Stomach (tissue), 9 donors: Measurements from ENCODE around the gene IPCEF1. TPM values are rescaled to one million over a fixed set of nuclear protein-coding genes. Genes with fewer than 3 reads are reported as not detected.

ENCODE experiments used
- DNase-seq, 2 donors: peaks; one replicate each; pipeline versions ENCODE4 v3.0.0 to v3.0.0-alpha.2; 2013 to 2019
- H3K27ac ChIP-seq, 5 donors: fragments of 200-600 bp in 4 of 5; sonication (generic) in 4 of 5; one replicate each; pipeline ENCODE4 v1.5.1; 2013 to 2019; ENCODE audit warnings: mild to moderate bottlenecking in 1 of 5, moderate library complexity in 1 of 5
- H3K27me3 ChIP-seq, 3 donors: fragments of 200-600 bp; sonication (generic); one replicate each; pipeline ENCODE4 v1.5.1; 2017 to 2019; ENCODE audit warnings: mixed run types in 1 of 3
- H3K36me3 ChIP-seq, 4 donors: fragments of 200-600 bp; sonication (generic); 1 replicate in 3 of 4; 2 replicates in 1 of 4; pipeline ENCODE4 v1.5.1; 2016 to 2019
- H3K4me1 ChIP-seq, 4 donors: fragments of 200-600 bp; sonication (generic); one replicate each; pipeline ENCODE4 v1.5.1; 2016 to 2019
- H3K4me3 ChIP-seq, 4 donors: fragments of 200-600 bp; sonication (generic) in 3 of 4; one replicate each; pipeline ENCODE4 v1.5.1; 2016 to 2019; ENCODE audit warnings: mild to moderate bottlenecking in 1 of 4
- H3K9me3 ChIP-seq, 4 donors: fragments of 200-600 bp; sonication (generic); one replicate each; pipeline ENCODE4 v1.5.1; 2016 to 2019
- CTCF ChIP-seq, 7 experiments: fragments of 450-650 bp in 4 of 7; fragments of 200-600 bp in 3 of 7; sonication (generic) in 3 of 7; IDR thresholded peaks; one replicate each; pipeline ENCODE4 v1.5.1; 2016 to 2019; ENCODE audit warnings: antibody characterized with exemption in 7 of 7, control low read depth in 2 of 7, mild to moderate bottlenecking in 1 of 7
- EP300 ChIP-seq: sonication (generic); formaldehyde crosslinking; IDR thresholded peaks from one replicate; pipeline ENCODE4 v1.6.1; 2017; ENCODE audit warnings: antibody characterized with exemption
- POLR2A ChIP-seq, 4 donors: fragments of 450-650 bp; IDR thresholded peaks; one replicate each; pipeline ENCODE4 v1.6.1; 2016; ENCODE audit warnings: antibody characterized with exemption in 4 of 4, control low read depth in 2 of 4, mild to moderate bottlenecking in 1 of 4, moderate library complexity in 1 of 4
- POLR2AphosphoS5 ChIP-seq, 3 donors: sonication (generic); formaldehyde crosslinking; IDR thresholded peaks; one replicate each; pipeline ENCODE4 v1.6.1; 2016; ENCODE audit warnings: antibody characterized with exemption in 3 of 3
- WGBS, 5 donors: extraction: QIAGEN DNeasy Blood & Tissue Kit in 3 of 5; methylation state at CpG; one replicate each; pipeline versions ENCODE4 v1.1.5 to v1.1.7; 2013 to 2018; 5-methylcytosine and 5-hydroxymethylcytosine counted together
- intact Hi-C: fragments of 100-400 bp; cut with DNase I; formaldehyde crosslinking; loops from one replicate; pipeline ENCODE4 v1.15.1; 2023; ENCODE audit warnings: low total_unique reads
- polyA plus RNA-seq, 3 donors: library from polyadenylated mRNA; stranded (reverse); fragments of 200-250 nt; gene quantifications; one replicate each; pipeline ENCODE4 v1.2.3, GENCODE V29; 2013
- total RNA-seq, 5 donors: library from RNA; depleted of rRNA; stranded (reverse); fragments of >200 nt; gene quantifications; one replicate each; pipeline versions ENCODE4 v1.1.0 to v1.2.3, GENCODE V29; 2014 to 2016
- donor health status: healthy with polysubstance abuse.
- donor health status: Bipolar disorder and iron deficiency.
- donor health status: healthy.

IPCEF1 gene
- total and polyA plus RNA-seq, 8 donors, result under 0.01 to 47.1 (median 1.4) TPM; not detected in 2

- intact Hi-C loops, result no loop called here
- Histone ChIP-seq H3K27me3 (no peaks in the 10 kb centered on the region), H3K4me3 (no peak overlapping the region), H3K4me1 (peaks cover 0 to 14% (median 0%) of the 10 kb centered on the region in 4 donors), H3K36me3 (no peaks in the 10 kb centered on the region), H3K27ac (no peak overlapping the region), H3K9me3 (no peaks in the 10 kb centered on the region)
- DNase-seq, result no peak
- TF ChIP-seq POLR2AphosphoS5 (IDR thresholded peaks at IDR 0.05), result no peak
- 75 to 80% (median 76%) methylated on average over 4 of the region's 4 CpGs for WGBS, 5 donors
Measured at GRCh38 chr6:154359679-154360078, 3.1 kb upstream of the IPCEF1 start.

- Histone ChIP-seq H3K4me1 (peaks cover 0 to 18% (median 0%) of the 10 kb centered on the region in 4 donors), H3K27me3 (no peaks in the 10 kb centered on the region), H3K36me3 (no peaks in the 10 kb centered on the region), H3K4me3 (no peak overlapping the region), H3K27ac (no peak overlapping the region), H3K9me3 (no peaks in the 10 kb centered on the region)
- 47 to 60% (median 52%) methylated on average over 10 of the region's 10 CpGs for WGBS, 5 donors
- peak in 1 of 2 donors; percentile 46 for DNase-seq
- intact Hi-C loops, result no loop called here
- no peak for TF ChIP-seq EP300
- TF ChIP-seq POLR2A (IDR thresholded peaks at IDR 0.05), result no peak
- TF ChIP-seq CTCF (IDR thresholded peaks at IDR 0.05), result no peak
- TF ChIP-seq POLR2AphosphoS5 (IDR thresholded peaks at IDR 0.05), result no peak
Measured at GRCh38 chr6:154359161-154359574, 2.6 kb upstream of the IPCEF1 start.

GRCh38 chr6:154358019-154358545, 1.5 kb upstream of the IPCEF1 start:
- intact Hi-C loops, result no loop called here
- H3K4me3 ChIP-seq, result no peak overlapping the region
- WGBS, 5 donors, result 85 to 92% (median 89%) methylated on average over 5 of the region's 5 CpGs
- DNase-seq, result no peak
- H3K36me3 ChIP-seq, result no peaks in the 10 kb centered on the region
- TF ChIP-seq POLR2A (IDR thresholded peaks at IDR 0.05) (no peak), EP300 (no peak), CTCF (IDR thresholded peaks at IDR 0.05) (no peak), POLR2AphosphoS5 (IDR thresholded peaks at IDR 0.05) (no peak)
- no peaks in the 10 kb centered on the region for H3K27me3 ChIP-seq
- no peaks in the 10 kb centered on the region for H3K9me3 ChIP-seq
- H3K4me1 ChIP-seq, result peaks cover 0 to 18% (median 0%) of the 10 kb centered on the region in 4 donors
- H3K27ac ChIP-seq, result no peak overlapping the region

GRCh38 chr6:154356113-154356512, 490 bp downstream of the IPCEF1 start:
- intact Hi-C loops, result no loop called here
- Histone ChIP-seq H3K36me3 (no peaks in the 10 kb centered on the region), H3K27ac (peak overlapping the region in 3 of 5 donors; percentile 4 to 64 (median 41)), H3K9me3 (no peaks in the 10 kb centered on the region), H3K27me3 (no peaks in the 10 kb centered on the region), H3K4me1 (peaks cover 0 to 18% (median 0%) of the 10 kb centered on the region in 4 donors), H3K4me3 (no peak overlapping the region)
- 80 to 100% (median 91%) methylated on average over 2 of the region's 2 CpGs for WGBS, 5 donors
- TF ChIP-seq POLR2A (IDR thresholded peaks at IDR 0.05), result no peak
- DNase-seq, result no peak

GRCh38 chr6:154354265-154354777, 2.3 kb downstream of the IPCEF1 start:
- WGBS, 5 donors, result 81 to 93% (median 87%) methylated on average over 8 of the region's 8 CpGs
- no peak for DNase-seq
- H3K27ac ChIP-seq, result peak overlapping the region in 1 of 5 donors; percentile 64
- no peaks in the 10 kb centered on the region for H3K9me3 ChIP-seq
- H3K4me1 ChIP-seq, result peaks cover 0 to 18% (median 0%) of the 10 kb centered on the region in 4 donors
- H3K4me3 ChIP-seq, result no peak overlapping the region
- intact Hi-C loops, result no loop called here
- no peaks in the 10 kb centered on the region for H3K27me3 ChIP-seq
- TF ChIP-seq CTCF (IDR thresholded peaks at IDR 0.05) (no peak), EP300 (no peak), POLR2A (IDR thresholded peaks at IDR 0.05) (no peak), POLR2AphosphoS5 (IDR thresholded peaks at IDR 0.05) (no peak)
- no peaks in the 10 kb centered on the region for H3K36me3 ChIP-seq
